ENCODE measurements around the gene MDK.
A peak's percentile ranks its signal among the peaks of the same experiment; 100 is the strongest.

MDK gene

DNA sequence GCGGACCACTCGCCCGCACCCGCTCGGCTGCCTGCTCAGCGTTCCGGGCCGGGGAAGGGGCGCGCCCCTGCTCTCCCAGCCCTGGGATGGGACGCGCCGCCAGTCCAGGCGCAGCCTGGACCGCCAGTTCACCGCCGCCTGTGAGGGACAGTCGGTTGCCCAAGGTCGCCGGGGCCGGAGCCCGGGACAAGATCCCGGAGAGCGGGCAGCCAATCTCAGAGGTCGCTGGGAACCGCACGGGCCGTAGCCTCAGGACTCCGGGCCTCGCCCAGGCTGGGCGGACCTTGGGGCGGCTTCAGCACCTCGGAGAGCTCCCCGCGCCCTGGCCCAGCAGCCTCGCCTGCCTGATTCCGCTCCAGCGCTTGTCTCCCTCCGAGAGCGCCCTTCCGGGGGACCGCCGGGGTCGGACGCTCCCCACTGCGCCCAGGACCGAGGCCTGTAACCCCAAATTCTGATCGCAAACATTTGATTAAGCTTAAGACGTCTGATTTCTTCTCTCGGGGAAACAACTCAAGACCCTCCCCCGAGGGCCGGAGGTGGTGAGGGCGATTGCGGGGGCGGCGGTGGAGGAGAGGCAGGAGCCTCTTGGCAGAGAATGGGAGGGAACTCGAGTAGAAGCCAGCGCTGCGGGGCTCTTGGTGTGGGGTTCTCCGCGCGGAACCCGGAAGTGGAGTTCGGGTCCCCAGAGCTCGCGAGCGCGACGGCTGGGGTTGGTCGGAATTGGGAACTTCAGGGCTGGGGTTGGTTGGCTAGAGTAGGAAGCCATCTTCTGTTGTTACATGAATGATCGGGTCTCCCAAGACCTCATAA lies 11.2 kb downstream of the MDK start (continued):
- TF ChIP-seq, protein P1, sequence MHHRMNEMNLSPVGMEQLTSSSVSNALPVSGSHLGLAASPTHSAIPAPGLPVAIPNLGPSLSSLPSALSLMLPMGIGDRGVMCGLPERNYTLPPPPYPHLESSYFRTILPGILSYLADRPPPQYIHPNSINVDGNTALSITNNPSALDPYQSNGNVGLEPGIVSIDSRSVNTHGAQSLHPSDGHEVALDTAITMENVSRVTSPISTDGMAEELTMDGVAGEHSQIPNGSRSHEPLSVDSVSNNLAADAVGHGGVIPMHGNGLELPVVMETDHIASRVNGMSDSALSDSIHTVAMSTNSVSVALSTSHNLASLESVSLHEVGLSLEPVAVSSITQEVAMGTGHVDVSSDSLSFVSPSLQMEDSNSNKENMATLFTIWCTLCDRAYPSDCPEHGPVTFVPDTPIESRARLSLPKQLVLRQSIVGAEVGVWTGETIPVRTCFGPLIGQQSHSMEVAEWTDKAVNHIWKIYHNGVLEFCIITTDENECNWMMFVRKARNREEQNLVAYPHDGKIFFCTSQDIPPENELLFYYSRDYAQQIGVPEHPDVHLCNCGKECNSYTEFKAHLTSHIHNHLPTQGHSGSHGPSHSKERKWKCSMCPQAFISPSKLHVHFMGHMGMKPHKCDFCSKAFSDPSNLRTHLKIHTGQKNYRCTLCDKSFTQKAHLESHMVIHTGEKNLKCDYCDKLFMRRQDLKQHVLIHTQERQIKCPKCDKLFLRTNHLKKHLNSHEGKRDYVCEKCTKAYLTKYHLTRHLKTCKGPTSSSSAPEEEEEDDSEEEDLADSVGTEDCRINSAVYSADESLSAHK (tag by site-specific recombination; IDR thresholded peaks at IDR 0.05) = no peak
- no peak for TF ChIP-seq ZSCAN16 (tag by site-specific recombination; IDR thresholded peaks at IDR 0.05)
- no peak for TF ChIP-seq ZNF639 (tag by site-specific recombination; IDR thresholded peaks at IDR 0.05)
- TF ChIP-seq ZIC2 (tag by site-specific recombination; IDR thresholded peaks at IDR 0.05) = peak; percentile 44
- TF ChIP-seq ZNF324 (tag by site-specific recombination; IDR thresholded peaks at IDR 0.05) = peak; percentile 48; the same call in 1 of the 2 replicates
- TF ChIP-seq ZNF48 (tag by site-specific recombination; IDR thresholded peaks at IDR 0.05) = no peak
- no peak for TF ChIP-seq ZNF658 (tag by site-specific recombination; IDR thresholded peaks at IDR 0.05)
- TF ChIP-seq SP2 (tag by site-specific recombination; IDR thresholded peaks at IDR 0.05) = peak; percentile 66
- no peak for TF ChIP-seq ZNF112 (tag by site-specific recombination; IDR thresholded peaks at IDR 0.05)
- no peak for TF ChIP-seq ZNF521 (tag by site-specific recombination; IDR thresholded peaks at IDR 0.05)
- no peak for TF ChIP-seq IKZF3 (tag by site-specific recombination; IDR thresholded peaks at IDR 0.05)
- TF ChIP-seq ZNF239 (tag by site-specific recombination; IDR thresholded peaks at IDR 0.05) = no peak
- no peak for TF ChIP-seq ZBTB1 (tag by site-specific recombination; IDR thresholded peaks at IDR 0.05)
- no peak; the same call in 1 of the 2 replicates for TF ChIP-seq ZNF660 (tag by site-specific recombination; IDR thresholded peaks at IDR 0.05)
- no peak for TF ChIP-seq ZNF133 (tag by site-specific recombination; IDR thresholded peaks at IDR 0.05)
- no peak for TF ChIP-seq ZNF202 (tag by site-specific recombination; IDR thresholded peaks at IDR 0.05; ENCODE audit: borderline replicate concordance)
- peak; percentile 50 for TF ChIP-seq ZBTB11 (tag by site-specific recombination; conservative IDR thresholded peaks at IDR 0.05; ENCODE audit: low read depth)
- TF ChIP-seq ZNF211 (tag by site-specific recombination; IDR thresholded peaks at IDR 0.05; ENCODE audit: low read depth) = no peak
- TF ChIP-seq KLF9 (tag by site-specific recombination; IDR thresholded peaks at IDR 0.05; ENCODE audit: low read depth) = peak; percentile 61
- no peak for TF ChIP-seq ZBTB44 (tag by site-specific recombination; IDR thresholded peaks at IDR 0.05)
- TF ChIP-seq ZNF146 (tag by site-specific recombination; IDR thresholded peaks at IDR 0.05) = no peak
- peak; percentile 63 for TF ChIP-seq SP7 (tag by site-specific recombination; IDR thresholded peaks at IDR 0.05)
- TF ChIP-seq GLI2 (tag by site-specific recombination; IDR thresholded peaks at IDR 0.05; ENCODE audit: borderline replicate concordance, low read depth) = no peak
- TF ChIP-seq BCL11B (tag by site-specific recombination; IDR thresholded peaks at IDR 0.05; ENCODE audit: low read depth) = 0 out of 2 replicates have a peak, but pooled peaks have one; percentile 50
- no peak for TF ChIP-seq ZNF248 (tag by site-specific recombination; IDR thresholded peaks at IDR 0.05)
- TF ChIP-seq ZNF174 (tag by site-specific recombination; IDR thresholded peaks at IDR 0.05) = no peak
- TF ChIP-seq ZNF544 (tag by site-specific recombination; IDR thresholded peaks at IDR 0.05) = no peak
- TF ChIP-seq EGR2 (tag by site-specific recombination; IDR thresholded peaks at IDR 0.05; ENCODE audit: low read depth) = peak; percentile 69
- TF ChIP-seq KLF7 (tag by site-specific recombination; IDR thresholded peaks at IDR 0.05; ENCODE audit: borderline replicate concordance) = peak; percentile 68; the same call in 1 of the 2 replicates
- TF ChIP-seq, protein P2, sequence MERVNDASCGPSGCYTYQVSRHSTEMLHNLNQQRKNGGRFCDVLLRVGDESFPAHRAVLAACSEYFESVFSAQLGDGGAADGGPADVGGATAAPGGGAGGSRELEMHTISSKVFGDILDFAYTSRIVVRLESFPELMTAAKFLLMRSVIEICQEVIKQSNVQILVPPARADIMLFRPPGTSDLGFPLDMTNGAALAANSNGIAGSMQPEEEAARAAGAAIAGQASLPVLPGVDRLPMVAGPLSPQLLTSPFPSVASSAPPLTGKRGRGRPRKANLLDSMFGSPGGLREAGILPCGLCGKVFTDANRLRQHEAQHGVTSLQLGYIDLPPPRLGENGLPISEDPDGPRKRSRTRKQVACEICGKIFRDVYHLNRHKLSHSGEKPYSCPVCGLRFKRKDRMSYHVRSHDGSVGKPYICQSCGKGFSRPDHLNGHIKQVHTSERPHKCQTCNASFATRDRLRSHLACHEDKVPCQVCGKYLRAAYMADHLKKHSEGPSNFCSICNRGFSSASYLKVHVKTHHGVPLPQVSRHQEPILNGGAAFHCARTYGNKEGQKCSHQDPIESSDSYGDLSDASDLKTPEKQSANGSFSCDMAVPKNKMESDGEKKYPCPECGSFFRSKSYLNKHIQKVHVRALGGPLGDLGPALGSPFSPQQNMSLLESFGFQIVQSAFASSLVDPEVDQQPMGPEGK (tag by site-specific recombination; IDR thresholded peaks at IDR 0.05) = peak; percentile 86
